ENCODE results near the gene AEBP1. TPM values are rescaled to one million over a fixed set of nuclear protein-coding genes. Genes with fewer than 3 reads are reported as not detected.

AEBP1 gene
- total RNA-seq, 1 donor from 2014 or later, result 22.2 TPM

- no peak for DNase-seq (ENCODE audit: low spot score)
- Mint-ChIP-seq H3K4me1 (ENCODE audit: unreplicated experiment) (peaks cover 5% of the 10 kb centered on the region), H3K36me3 (ENCODE audit: low read depth, unreplicated experiment) (no peaks in the 10 kb centered on the region), H3K27me3 (ENCODE audit: unreplicated experiment) (peaks cover 12% of the 10 kb centered on the region), H3K9me3 (ENCODE audit: unreplicated experiment) (no peaks in the 10 kb centered on the region), H3K4me3 (ENCODE audit: unreplicated experiment) (peak overlapping the region; percentile 31), H3K27ac (ENCODE audit: unreplicated experiment) (no peak overlapping the region)
- TF ChIP-seq CTCF (IDR thresholded peaks at IDR 0.05; ENCODE audit: unreplicated experiment), result no peak
Observed at GRCh38 chr7:44097064-44097932, 6.8 kb upstream of the AEBP1 start.

- Mint-ChIP-seq H3K27me3 (ENCODE audit: unreplicated experiment) (peaks cover 17% of the 10 kb centered on the region), H3K9me3 (ENCODE audit: unreplicated experiment) (no peaks in the 10 kb centered on the region), H3K36me3 (ENCODE audit: low read depth, unreplicated experiment) (no peaks in the 10 kb centered on the region), H3K4me3 (ENCODE audit: unreplicated experiment) (no peak overlapping the region), H3K4me1 (ENCODE audit: unreplicated experiment) (peaks cover 1% of the 10 kb centered on the region), H3K27ac (ENCODE audit: unreplicated experiment) (no peak overlapping the region)
- DNase-seq (ENCODE audit: low spot score), result no peak
- TF ChIP-seq CTCF (IDR thresholded peaks at IDR 0.05; ENCODE audit: unreplicated experiment), result no peak
Observed at GRCh38 chr7:44098092-44099068, 5.8 kb upstream of the AEBP1 start.

- TF ChIP-seq CTCF (IDR thresholded peaks at IDR 0.05; ENCODE audit: unreplicated experiment), result no peak
- no peak for DNase-seq (ENCODE audit: low spot score)
- Mint-ChIP-seq H3K4me3 (ENCODE audit: unreplicated experiment) (no peak overlapping the region), H3K27me3 (ENCODE audit: unreplicated experiment) (peaks cover 16% of the 10 kb centered on the region), H3K4me1 (ENCODE audit: unreplicated experiment) (peaks cover 4% of the 10 kb centered on the region), H3K9me3 (ENCODE audit: unreplicated experiment) (no peaks in the 10 kb centered on the region), H3K27ac (ENCODE audit: unreplicated experiment) (no peak overlapping the region), H3K36me3 (ENCODE audit: low read depth, unreplicated experiment) (no peaks in the 10 kb centered on the region)
Observed at GRCh38 chr7:44099669-44100068, 4.5 kb upstream of the AEBP1 start.

GRCh38 chr7:44100458-44101302 is 3.5 kb upstream of the AEBP1 start:
- Mint-ChIP-seq H3K27ac (ENCODE audit: unreplicated experiment) (no peak overlapping the region), H3K4me1 (ENCODE audit: unreplicated experiment) (peaks cover 10% of the 10 kb centered on the region), H3K36me3 (ENCODE audit: low read depth, unreplicated experiment) (peaks cover under 1% of the 10 kb centered on the region), H3K9me3 (ENCODE audit: unreplicated experiment) (no peaks in the 10 kb centered on the region), H3K4me3 (ENCODE audit: unreplicated experiment) (no peak overlapping the region), H3K27me3 (ENCODE audit: unreplicated experiment) (peaks cover 13% of the 10 kb centered on the region)
- no peak for DNase-seq (ENCODE audit: low spot score)
- TF ChIP-seq CTCF (IDR thresholded peaks at IDR 0.05; ENCODE audit: unreplicated experiment), result no peak
